Ovary (tissue), 9 donors: ENCODE results near the gene BTK. TPM values are rescaled to one million over a fixed set of nuclear protein-coding genes. Genes with fewer than 3 reads are reported as not detected.

Experiments
- DNase-seq, 5 donors: peaks; one replicate each; pipeline ENCODE4 v3.0.0-alpha.2; 2019 to 2020
- H3K27ac ChIP-seq, 2 donors: fragments of 200-600 bp; one replicate each; pipeline versions ENCODE4 v1.5.1 to v1.8.0; 2019 to 2022
- H3K27me3 ChIP-seq: fragments of 200-600 bp; one replicate; pipeline ENCODE4 v1.8.0; 2022
- H3K36me3 ChIP-seq: fragments of 200-600 bp; sonication (generic); one replicate; pipeline ENCODE4 v1.5.1; 2019
- H3K4me1 ChIP-seq: one replicate; pipeline ENCODE4 v1.8.1; 2013; ENCODE audit warnings: mild to moderate bottlenecking, moderate library complexity; ENCODE audit not compliant: insufficient read depth
- H3K4me3 ChIP-seq: fragments of 200-600 bp; sonication (generic); one replicate; pipeline ENCODE4 v1.5.1; 2017
- H3K9me3 ChIP-seq, 2 donors: fragments of 200-600 bp in 1 of 2; sonication (generic) in 1 of 2; one replicate each; pipeline versions ENCODE4 v1.5.1 to v1.8.1; 2013 to 2019; ENCODE audit warnings: mild to moderate bottlenecking in 1 of 2, moderate library complexity in 1 of 2
- CTCF ChIP-seq, 3 donors: fragments of 450-650 bp in 2 of 3; fragments of 200-600 bp in 1 of 3; IDR thresholded peaks; one replicate each; pipeline versions ENCODE4 v1.5.1 to v1.8.0; 2016 to 2022; ENCODE audit warnings: antibody characterized with exemption in 3 of 3, mild to moderate bottlenecking in 1 of 3
- EP300 ChIP-seq: sonication (generic); formaldehyde crosslinking; IDR thresholded peaks from one replicate; pipeline ENCODE4 v1.6.1; 2017; ENCODE audit warnings: antibody characterized with exemption
- POLR2A ChIP-seq: fragments of 450-650 bp; IDR thresholded peaks from one replicate; pipeline ENCODE4 v1.6.1; 2017; ENCODE audit warnings: antibody characterized with exemption, mild to moderate bottlenecking, moderate library complexity
- WGBS, 3 donors: extraction: QIAGEN DNeasy Blood & Tissue Kit in 1 of 3; methylation state at CpG; one replicate each; pipeline versions ENCODE4 v1.1.5 to v1.1.7; 2013 to 2017; 5-methylcytosine and 5-hydroxymethylcytosine counted together
- intact Hi-C, 4 donors: fragments of 100-400 bp; cut with DNase I; formaldehyde crosslinking; loops; one replicate each; pipeline versions ENCODE4 v1.11.0 to v1.15.1; 2022 to 2023
- polyA plus RNA-seq, 2 donors: library from polyadenylated mRNA; stranded (reverse); fragments of 200-250 nt in 1 of 2; fragments of 350-450 nt in 1 of 2; fragmentation: Illumina TruSeq in 1 of 2; extraction: RNeasy Lipid Tissue Mini Kit (QIAGEN cat#74804) in 1 of 2; gene quantifications; one replicate each; pipeline ENCODE4 v1.2.3, GENCODE V29; 2013 to 2014
- total RNA-seq, 7 donors: library from RNA; depleted of rRNA in 2 of 7; stranded (reverse); fragments of >200 nt in 2 of 7; fragmentation: NEBNext Ultra II Directional in 3 of 7; extraction: Animal tissue kit (Norgen Biotek cat#: 25700) in 3 of 7; gene quantifications; one replicate each; pipeline versions ENCODE4 v1.1.0 to v1.2.4, GENCODE V29; 2016 to 2023
- donor health status: DM: no; HTN: no; CAD: no; lungs with moderate emphysema.
- donor health status: DM: no; HTN: no; CAD: no.
- donor health status: Bipolar disorder and iron deficiency.
- donor health status: DM: yes; HTN: yes; CAD: no.
- donor health status: DM: no; HTN: no; CAD: no.
- donor health status: DM: yes; HTN: yes; CAD: no.

The BTK gene
- total and polyA plus RNA-seq, 9 donors: 0.81 to 7.5 (median 1.3) TPM

GRCh38 chrX:101370888-101371504 lies 15.0 kb downstream of the BTK start:
- H3K4me1 ChIP-seq: no peaks in the 10 kb centered on the region
- no peak overlapping the region for H3K4me3 ChIP-seq
- no peaks in the 10 kb centered on the region for H3K27me3 ChIP-seq
- no peaks in the 10 kb centered on the region for H3K36me3 ChIP-seq
- no peak for DNase-seq
- no peak overlapping the region for H3K27ac ChIP-seq
- TF ChIP-seq EP300 (no peak), CTCF (IDR thresholded peaks at IDR 0.05) (no peak), POLR2A (no peak)
- intact Hi-C loops: no loop called here
- WGBS, 3 donors: 47 to 49% (median 47%) methylated on average over 3 of the region's 3 CpGs
- H3K9me3 ChIP-seq: peaks cover 0 to 3% of the 10 kb centered on the region in 2 donors

- no peak for TF ChIP-seq CTCF (IDR thresholded peaks at IDR 0.05)
- no peak for TF ChIP-seq POLR2A
- 61 to 64% (median 62%) methylated on average over 6 of the region's 6 CpGs for WGBS, 3 donors
- no peaks in the 10 kb centered on the region for H3K27me3 ChIP-seq
- H3K36me3 ChIP-seq: no peaks in the 10 kb centered on the region
- H3K4me3 ChIP-seq: no peak overlapping the region
- peaks cover 0 to 3% of the 10 kb centered on the region in 2 donors for H3K9me3 ChIP-seq
- H3K4me1 ChIP-seq: no peaks in the 10 kb centered on the region
- no peak for DNase-seq
- intact Hi-C loops: no loop called here
- H3K27ac ChIP-seq: no peak overlapping the region
These were observed 16.3 kb downstream of the BTK start for GRCh38 chrX:101369687-101370086.

- Histone ChIP-seq H3K27ac (no peak overlapping the region), H3K4me3 (no peak overlapping the region), H3K27me3 (no peaks in the 10 kb centered on the region), H3K36me3 (no peaks in the 10 kb centered on the region), H3K9me3 (peaks cover 0 to 3% of the 10 kb centered on the region in 2 donors), H3K4me1 (no peaks in the 10 kb centered on the region)
- no peak for DNase-seq
- TF ChIP-seq CTCF (IDR thresholded peaks at IDR 0.05): no peak
- no peak for TF ChIP-seq EP300
- TF ChIP-seq POLR2A: no peak
- intact Hi-C loops: no loop called here
These were observed 17.2 kb downstream of the BTK start for GRCh38 chrX:101368800-101369199.

GRCh38 chrX:101365301-101365795 lies 20.6 kb downstream of the BTK start:
- intact Hi-C loops: no loop called here
- Histone ChIP-seq H3K9me3 (peaks cover 0 to 3% of the 10 kb centered on the region in 2 donors), H3K4me3 (no peak overlapping the region), H3K36me3 (no peaks in the 10 kb centered on the region), H3K27ac (no peak overlapping the region), H3K4me1 (no peaks in the 10 kb centered on the region), H3K27me3 (no peaks in the 10 kb centered on the region)
- WGBS, 3 donors: 75 to 91% (median 76%) methylated on average over 1 of the region's 1 CpG
- TF ChIP-seq EP300: no peak
- DNase-seq: no peak

GRCh38 chrX:101362757-101363156 lies 23.2 kb downstream of the BTK start:
- no peak for DNase-seq
- H3K27me3 ChIP-seq: no peaks in the 10 kb centered on the region
- H3K4me1 ChIP-seq: no peaks in the 10 kb centered on the region
- H3K27ac ChIP-seq: no peak overlapping the region
- TF ChIP-seq CTCF (IDR thresholded peaks at IDR 0.05) (no peak), POLR2A (no peak), EP300 (no peak)
- H3K9me3 ChIP-seq: peaks cover 0 to 1% of the 10 kb centered on the region in 2 donors
- H3K4me3 ChIP-seq: no peak overlapping the region
- H3K36me3 ChIP-seq: no peaks in the 10 kb centered on the region
- intact Hi-C loops: no loop called here
